ENCODE data around the gene SLC8A1.

SLC8A1 gene

DNA sequence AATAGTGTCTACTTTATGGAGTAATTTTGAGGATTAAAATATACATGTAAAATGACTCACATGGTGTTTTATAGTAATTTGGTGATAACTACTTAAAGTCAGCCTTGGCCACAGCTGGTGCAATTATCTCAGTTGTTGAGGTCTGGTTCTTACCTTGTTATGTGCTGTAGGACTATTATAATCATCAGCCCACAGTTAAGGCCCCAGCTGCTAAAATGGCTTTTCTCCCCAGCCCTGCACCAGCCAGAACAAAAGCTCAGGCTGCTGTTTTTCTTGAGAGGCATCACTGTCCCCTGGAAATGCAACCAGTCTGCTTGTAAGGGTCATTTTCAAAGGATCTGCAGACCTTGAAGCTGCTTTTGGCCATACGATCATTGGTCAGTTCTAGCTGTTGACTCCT, 389.5 kb downstream of the SLC8A1 start:
- no peak for DNase-seq (ENCODE audit: low read depth)
- no peak overlapping the region for H3K4me3 ChIP-seq (ENCODE audit: low read depth, low read length)
- TF ChIP-seq CTCF (IDR thresholded peaks at IDR 0.05; ENCODE audit: low read depth, low read length, missing control alignments), result no peak

DNA sequence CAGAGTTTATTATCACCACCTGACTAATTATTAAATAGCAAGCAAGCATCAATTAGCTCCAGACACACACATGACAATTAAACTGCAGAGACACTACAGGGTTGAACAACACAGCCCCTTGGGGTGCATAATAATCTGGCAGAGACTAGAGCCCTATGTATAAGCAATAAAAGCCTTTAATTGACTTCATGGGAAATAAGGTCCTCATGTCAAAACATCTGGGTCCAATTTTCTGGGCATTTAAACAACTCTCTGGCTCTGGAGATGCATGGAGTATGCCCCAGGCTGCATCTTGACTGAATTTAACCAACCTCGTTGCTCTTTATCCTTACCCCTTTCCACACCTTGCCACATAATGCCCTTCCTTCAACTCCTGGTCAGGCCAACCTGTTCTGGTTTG, 402.1 kb downstream of the SLC8A1 start:
- no peak for DNase-seq (ENCODE audit: low read depth)
- no peak for TF ChIP-seq CTCF (IDR thresholded peaks at IDR 0.05; ENCODE audit: low read depth, low read length, missing control alignments)
- no peak overlapping the region for H3K4me3 ChIP-seq (ENCODE audit: low read depth, low read length)

GRCh38 chr2:40048506-40048905, 403.4 kb downstream of the SLC8A1 start:
- TF ChIP-seq CTCF (IDR thresholded peaks at IDR 0.05; ENCODE audit: low read depth, low read length, missing control alignments), result no peak
- no peak for DNase-seq (ENCODE audit: low read depth)
- H3K4me3 ChIP-seq (ENCODE audit: low read depth, low read length), result no peak overlapping the region

- no peak for DNase-seq (ENCODE audit: low read depth)
- no peak overlapping the region for H3K4me3 ChIP-seq (ENCODE audit: low read depth, low read length)
- TF ChIP-seq CTCF (IDR thresholded peaks at IDR 0.05; ENCODE audit: low read depth, low read length, missing control alignments), result no peak
Measured at GRCh38 chr2:40047406-40047805, 404.5 kb downstream of the SLC8A1 start.

Measured in GM12864 (cell line).